Ectodermal cell (in vitro differentiated cells): Measurements from ENCODE around the gene PPP6R1. TPM values are rescaled to one million over a fixed set of nuclear protein-coding genes. Genes with fewer than 3 reads are reported as not detected.

Experiments used
- H3K27ac ChIP-seq: 2 replicates; pipeline ENCODE4 v1.7.0; 2013; ENCODE audit warnings: mild to moderate bottlenecking, low read depth, low read length; ENCODE audit not compliant: insufficient read depth, poor library complexity, severe bottlenecking
- H3K27me3 ChIP-seq: 2 replicates; pipeline ENCODE4 v1.7.0; 2013; ENCODE audit warnings: mild to moderate bottlenecking, low read length; ENCODE audit not compliant: insufficient read depth, control insufficient read depth, poor library complexity, severe bottlenecking
- H3K36me3 ChIP-seq: one replicate; pipeline ENCODE4 v1.7.0; 2013; ENCODE audit warnings: low read length; ENCODE audit not compliant: control insufficient read depth, insufficient read depth
- H3K4me1 ChIP-seq: one replicate; pipeline ENCODE4 v1.7.0; 2013; ENCODE audit warnings: low read length; ENCODE audit not compliant: control insufficient read depth, insufficient read depth
- H3K4me3 ChIP-seq: 2 replicates; pipeline ENCODE4 v1.7.0; 2013; ENCODE audit warnings: low read depth, low read length, control low read depth; ENCODE audit not compliant: insufficient read depth
- H3K9me3 ChIP-seq: 2 replicates; pipeline ENCODE4 v1.7.0; 2013; ENCODE audit warnings: mild to moderate bottlenecking, low read length, moderate library complexity; ENCODE audit not compliant: control insufficient read depth
- WGBS, 2 experiments: methylation state at CpG; one replicate each; pipeline ENCODE4 v1.1.7; 2013; ENCODE audit warnings: missing lambda C conversion rate in 2 of 2; 5-methylcytosine and 5-hydroxymethylcytosine counted together
- polyA plus RNA-seq, 4 experiments: library from polyadenylated mRNA; stranded (reverse); fragments of 50-300 nt; gene quantifications; one replicate each; pipeline ENCODE4 v1.2.3, GENCODE V29; 2013

The PPP6R1 gene, protein sequence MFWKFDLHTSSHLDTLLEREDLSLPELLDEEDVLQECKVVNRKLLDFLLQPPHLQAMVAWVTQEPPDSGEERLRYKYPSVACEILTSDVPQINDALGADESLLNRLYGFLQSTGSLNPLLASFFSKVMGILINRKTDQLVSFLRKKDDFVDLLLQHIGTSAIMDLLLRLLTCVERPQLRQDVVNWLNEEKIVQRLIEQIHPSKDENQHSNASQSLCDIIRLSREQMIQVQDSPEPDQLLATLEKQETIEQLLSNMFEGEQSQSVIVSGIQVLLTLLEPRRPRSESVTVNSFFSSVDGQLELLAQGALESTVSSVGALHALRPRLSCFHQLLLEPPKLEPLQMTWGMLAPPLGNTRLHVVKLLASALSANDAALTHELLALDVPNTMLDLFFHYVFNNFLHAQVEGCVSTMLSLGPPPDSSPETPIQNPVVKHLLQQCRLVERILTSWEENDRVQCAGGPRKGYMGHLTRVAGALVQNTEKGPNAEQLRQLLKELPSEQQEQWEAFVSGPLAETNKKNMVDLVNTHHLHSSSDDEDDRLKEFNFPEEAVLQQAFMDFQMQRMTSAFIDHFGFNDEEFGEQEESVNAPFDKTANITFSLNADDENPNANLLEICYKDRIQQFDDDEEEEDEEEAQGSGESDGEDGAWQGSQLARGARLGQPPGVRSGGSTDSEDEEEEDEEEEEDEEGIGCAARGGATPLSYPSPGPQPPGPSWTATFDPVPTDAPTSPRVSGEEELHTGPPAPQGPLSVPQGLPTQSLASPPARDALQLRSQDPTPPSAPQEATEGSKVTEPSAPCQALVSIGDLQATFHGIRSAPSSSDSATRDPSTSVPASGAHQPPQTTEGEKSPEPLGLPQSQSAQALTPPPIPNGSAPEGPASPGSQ
- polyA plus RNA-seq (2013, experiment 1 of 4): 54.7 TPM
- polyA plus RNA-seq (2013, experiment 2 of 4): 55.5 TPM
- 42.4 TPM for polyA plus RNA-seq (2013, experiment 3 of 4)
- polyA plus RNA-seq (2013, experiment 4 of 4): 47.3 TPM

DNA sequence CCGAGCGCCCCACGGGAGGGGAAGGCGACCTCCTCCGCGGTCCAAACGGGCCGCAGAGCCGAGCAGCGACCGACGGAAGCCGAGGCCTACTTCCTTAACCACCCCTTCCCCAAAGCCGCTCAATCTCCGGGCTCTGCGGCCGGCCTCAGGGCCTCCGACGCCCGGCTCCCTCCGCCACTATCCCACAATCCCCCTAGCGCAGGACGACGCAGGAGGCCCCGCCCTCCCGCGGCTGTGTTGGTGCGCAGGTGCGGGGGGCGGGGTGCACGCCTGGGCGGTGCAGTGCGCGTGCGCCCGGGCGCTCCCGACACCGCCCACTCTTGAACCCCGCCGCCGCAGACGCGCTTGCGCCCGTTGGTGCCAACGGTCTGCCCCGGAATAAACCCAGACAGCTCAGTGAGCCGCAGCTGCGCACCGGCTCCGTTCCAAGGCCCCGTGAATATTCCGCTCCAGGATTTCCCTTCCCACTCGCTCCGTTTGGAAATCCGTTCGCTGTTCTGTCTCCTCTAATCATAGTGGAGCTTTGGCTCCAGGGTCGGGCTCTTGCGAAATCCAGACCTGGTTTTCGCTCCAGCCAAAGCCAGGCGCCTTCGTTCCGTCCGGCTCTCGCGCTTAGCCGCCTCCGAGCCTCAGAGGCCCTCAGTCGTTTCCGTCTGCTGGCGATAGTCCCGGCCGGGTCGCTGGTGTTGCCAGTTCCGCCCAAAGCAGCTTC, at the start of gene PPP6R1:
Gene PPP6R1, minus strand, starts transcription at position 190 of the 712 bp plus-strand sequence. CDS start 11,914 bp downstream, outside the sequence.
- 0% methylated on average over 76 of the region's 76 CpGs for WGBS, 2 experiments
- H3K36me3 ChIP-seq: peaks cover 3% of the 10 kb centered on the region
- no peaks in the 10 kb centered on the region for H3K9me3 ChIP-seq
- peak within 1 kb of the TSS; percentile 92 for H3K27ac ChIP-seq
- peaks cover 25% of the 10 kb centered on the region for H3K4me1 ChIP-seq
- H3K27me3 ChIP-seq: no peaks in the 10 kb centered on the region
- peak within 1 kb of the TSS; percentile 86 for H3K4me3 ChIP-seq

- Histone ChIP-seq H3K36me3 (peaks cover 17% of the 10 kb centered on the region), H3K4me1 (no peaks in the 10 kb centered on the region), H3K9me3 (no peaks in the 10 kb centered on the region), H3K4me3 (no peak overlapping the region), H3K27ac (no peak overlapping the region), H3K27me3 (no peaks in the 10 kb centered on the region)
- 94 to 95% methylated on average over 11 of the region's 11 CpGs for WGBS, 2 experiments
These were observed 49.5 kb upstream of the PPP6R1 start for GRCh38 chr19:55308281-55308680.

GRCh38 chr19:55306712-55307111, 47.9 kb upstream of the PPP6R1 start:
- WGBS, 2 experiments: 97 to 98% methylated on average over 3 of the region's 3 CpGs
- peaks cover 27% of the 10 kb centered on the region for H3K36me3 ChIP-seq
- no peaks in the 10 kb centered on the region for H3K4me1 ChIP-seq
- H3K4me3 ChIP-seq: no peak overlapping the region
- no peaks in the 10 kb centered on the region for H3K27me3 ChIP-seq
- H3K9me3 ChIP-seq: no peaks in the 10 kb centered on the region
- H3K27ac ChIP-seq: no peak overlapping the region

DNA sequence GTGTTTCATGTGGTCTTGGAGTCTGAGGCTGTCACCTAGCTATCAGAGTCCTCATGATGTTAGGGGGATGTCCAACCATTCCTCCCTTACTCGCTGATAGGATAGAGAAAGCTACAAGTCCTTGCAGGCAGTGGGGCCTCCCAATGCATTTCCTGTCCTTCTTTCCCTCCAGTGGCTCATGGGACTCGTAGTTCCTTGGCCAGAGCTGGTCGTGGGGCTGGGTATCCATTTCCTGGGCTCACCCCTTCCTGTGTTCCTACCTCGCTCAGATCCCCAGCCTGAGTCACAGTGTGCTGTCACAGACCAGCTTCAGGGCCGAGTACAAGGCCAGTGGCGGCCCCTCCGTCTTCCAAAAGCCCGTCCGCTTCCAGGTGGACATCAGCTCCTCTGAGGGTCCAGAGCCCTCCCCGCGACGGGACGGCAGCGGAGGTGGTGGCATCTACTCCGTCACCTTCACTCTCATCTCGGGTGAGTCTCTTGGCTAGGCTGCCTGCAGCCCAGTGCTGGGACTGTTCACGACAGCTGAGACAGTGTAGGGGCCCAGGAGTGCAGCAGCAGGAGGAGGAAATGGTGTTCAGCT, 47.3 kb upstream of the PPP6R1 start:
- H3K4me3 ChIP-seq: no peak overlapping the region
- H3K4me1 ChIP-seq: peaks cover 6% of the 10 kb centered on the region
- no peaks in the 10 kb centered on the region for H3K9me3 ChIP-seq
- H3K27me3 ChIP-seq: no peaks in the 10 kb centered on the region
- 93 to 96% methylated on average over 17 of the region's 17 CpGs for WGBS, 2 experiments
- H3K36me3 ChIP-seq: peaks cover 27% of the 10 kb centered on the region
- no peak overlapping the region for H3K27ac ChIP-seq

- Histone ChIP-seq H3K27me3 (no peaks in the 10 kb centered on the region), H3K9me3 (no peaks in the 10 kb centered on the region), H3K27ac (no peak overlapping the region), H3K4me3 (no peak overlapping the region), H3K4me1 (peaks cover 7% of the 10 kb centered on the region), H3K36me3 (peaks cover 27% of the 10 kb centered on the region)
- WGBS, 2 experiments: 87 to 90% methylated on average over 9 of the region's 9 CpGs
These were observed 46.7 kb upstream of the PPP6R1 start for GRCh38 chr19:55305491-55305890.

DNA sequence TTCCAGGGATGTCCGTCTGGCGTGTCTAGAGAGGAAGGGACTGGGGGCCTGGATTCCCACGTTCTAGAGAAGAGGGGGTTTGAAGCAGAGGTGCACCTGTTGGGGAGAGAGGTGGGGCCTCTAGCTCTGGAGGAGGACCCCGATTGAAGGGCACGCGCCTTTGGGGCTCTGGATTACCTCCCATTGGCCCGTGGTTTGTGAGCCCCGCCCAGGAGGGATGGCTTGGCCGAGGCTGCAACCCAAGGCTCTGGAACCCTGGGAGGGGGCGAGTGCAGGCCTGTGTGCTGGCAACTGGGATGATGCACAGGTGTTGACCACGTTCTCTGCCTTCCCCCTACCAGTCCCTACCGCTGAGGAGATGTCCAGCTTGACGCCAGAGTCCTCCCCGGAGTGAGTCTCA, 46.2 kb upstream of the PPP6R1 start:
- H3K27me3 ChIP-seq: no peaks in the 10 kb centered on the region
- no peaks in the 10 kb centered on the region for H3K9me3 ChIP-seq
- H3K4me1 ChIP-seq: peaks cover 7% of the 10 kb centered on the region
- no peak overlapping the region for H3K27ac ChIP-seq
- H3K36me3 ChIP-seq: peaks cover 27% of the 10 kb centered on the region
- no peak overlapping the region for H3K4me3 ChIP-seq
- 90 to 91% methylated on average over 14 of the region's 14 CpGs for WGBS, 2 experiments

- WGBS, 2 experiments: 95 to 96% methylated on average over 39 of the region's 39 CpGs
- Histone ChIP-seq H3K4me3 (no peak overlapping the region), H3K27ac (no peak overlapping the region), H3K36me3 (peaks cover 27% of the 10 kb centered on the region), H3K27me3 (no peaks in the 10 kb centered on the region), H3K9me3 (no peaks in the 10 kb centered on the region), H3K4me1 (peaks cover 7% of the 10 kb centered on the region)
These were observed 45.6 kb upstream of the PPP6R1 start for GRCh38 chr19:55304279-55304978.

GRCh38 chr19:55303477-55303876, 44.7 kb upstream of the PPP6R1 start:
- peaks cover 30% of the 10 kb centered on the region for H3K36me3 ChIP-seq
- WGBS, 2 experiments: 96% methylated on average over 11 of the region's 11 CpGs

GRCh38 chr19:55302318-55302703, 43.5 kb upstream of the PPP6R1 start:
- peaks cover 7% of the 10 kb centered on the region for H3K4me1 ChIP-seq
- H3K27ac ChIP-seq: no peak overlapping the region
- WGBS, 2 experiments: 92% methylated on average over 12 of the region's 12 CpGs
- H3K36me3 ChIP-seq: peaks cover 30% of the 10 kb centered on the region
- no peak overlapping the region for H3K4me3 ChIP-seq
- H3K27me3 ChIP-seq: no peaks in the 10 kb centered on the region
- no peaks in the 10 kb centered on the region for H3K9me3 ChIP-seq

More at GRCh38 chr19:55303477-55303876, 44.7 kb upstream of the PPP6R1 start:
- Histone ChIP-seq H3K4me1 (peaks cover 7% of the 10 kb centered on the region), H3K4me3 (no peak overlapping the region), H3K27ac (no peak overlapping the region), H3K9me3 (no peaks in the 10 kb centered on the region), H3K27me3 (no peaks in the 10 kb centered on the region)
